HG03342 (cell line): ENCODE results near the gene PSMB5.

Experiments used
- ATAC-seq: cut with Tn5 transposase; IDR thresholded peaks from one replicate; pipeline ENCODE4 v1.9.1; 2021; ENCODE audit warnings: mild to moderate bottlenecking, moderate library complexity; ENCODE audit not compliant: unreplicated experiment

The PSMB5 gene

DNA sequence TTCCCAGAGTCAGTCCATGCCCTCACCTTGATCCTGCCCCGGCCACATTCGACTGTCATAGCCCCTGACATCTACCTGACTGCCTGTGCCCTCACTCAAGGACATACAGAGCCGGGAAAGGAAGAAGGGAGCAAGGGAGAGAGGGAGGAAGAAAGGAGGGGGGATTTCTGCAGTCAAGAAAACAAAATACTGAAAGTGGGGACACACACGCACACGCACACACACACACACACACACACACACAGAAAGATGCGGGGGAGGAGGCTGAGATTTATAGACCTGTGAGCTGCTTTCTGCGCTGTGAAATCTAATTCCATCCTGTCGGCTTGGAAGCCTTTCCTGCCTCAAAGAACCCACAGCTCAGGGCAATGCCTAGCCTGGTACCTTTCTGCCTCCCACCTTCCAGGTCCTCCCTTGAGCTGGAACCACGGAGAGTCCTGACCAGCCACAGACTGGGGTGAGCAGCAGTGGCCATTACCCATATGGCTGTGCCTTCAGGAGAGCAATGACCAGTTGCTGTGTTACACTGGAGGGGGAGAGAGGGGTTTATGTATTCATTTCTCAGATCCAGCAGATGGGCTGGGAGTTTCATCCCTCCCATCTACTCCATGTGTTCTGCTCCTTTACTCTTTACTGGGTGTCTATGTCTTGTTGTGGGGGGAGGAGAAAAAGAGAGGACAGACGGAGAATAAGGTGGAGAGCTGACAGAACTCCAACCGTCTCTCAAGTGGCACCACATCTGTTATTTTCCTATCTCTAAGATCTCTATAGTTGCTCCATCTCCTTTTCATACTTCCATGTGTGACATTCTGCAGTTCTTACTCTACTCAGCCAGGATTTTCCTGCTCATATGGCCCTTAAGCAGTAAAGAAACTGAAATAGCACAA is 37.7 kb downstream of the PSMB5 start:
- no peak for ATAC-seq

DNA sequence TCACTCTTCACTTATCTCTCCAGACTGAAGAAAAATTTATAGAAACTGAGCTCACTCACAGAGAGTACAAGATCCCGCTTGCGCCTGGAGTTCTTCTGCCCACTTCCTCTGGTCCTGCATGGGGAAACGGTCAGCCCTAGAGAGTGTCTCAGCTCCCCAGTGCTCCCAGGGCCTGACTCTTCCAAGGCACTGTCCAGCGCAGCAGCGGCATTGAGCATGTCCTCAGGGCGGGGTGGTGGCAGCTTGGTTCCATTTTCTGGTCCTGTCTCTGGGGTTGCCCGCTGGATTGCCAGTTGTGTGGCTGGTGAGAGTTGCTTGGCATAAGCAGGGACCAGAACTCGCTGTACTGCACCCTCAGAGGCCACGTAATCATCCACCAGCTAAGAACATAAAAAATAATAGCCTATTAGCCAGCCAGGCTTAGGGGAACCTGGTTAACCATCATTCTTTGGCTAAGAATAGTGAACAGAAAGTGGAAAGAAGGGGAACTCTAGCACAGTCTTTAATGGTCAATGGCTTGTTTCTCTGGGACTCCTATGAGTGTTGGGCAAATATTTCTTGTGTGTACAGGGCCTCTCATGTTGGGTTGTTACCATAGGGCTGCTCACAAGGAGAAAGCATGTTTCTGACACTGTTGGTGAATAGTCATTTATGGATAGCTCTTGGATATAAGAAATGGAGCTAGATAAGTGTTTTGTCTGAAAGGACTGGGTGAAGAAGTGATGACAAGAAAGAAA is 38.6 kb downstream of the PSMB5 start:
- no peak for ATAC-seq

DNA sequence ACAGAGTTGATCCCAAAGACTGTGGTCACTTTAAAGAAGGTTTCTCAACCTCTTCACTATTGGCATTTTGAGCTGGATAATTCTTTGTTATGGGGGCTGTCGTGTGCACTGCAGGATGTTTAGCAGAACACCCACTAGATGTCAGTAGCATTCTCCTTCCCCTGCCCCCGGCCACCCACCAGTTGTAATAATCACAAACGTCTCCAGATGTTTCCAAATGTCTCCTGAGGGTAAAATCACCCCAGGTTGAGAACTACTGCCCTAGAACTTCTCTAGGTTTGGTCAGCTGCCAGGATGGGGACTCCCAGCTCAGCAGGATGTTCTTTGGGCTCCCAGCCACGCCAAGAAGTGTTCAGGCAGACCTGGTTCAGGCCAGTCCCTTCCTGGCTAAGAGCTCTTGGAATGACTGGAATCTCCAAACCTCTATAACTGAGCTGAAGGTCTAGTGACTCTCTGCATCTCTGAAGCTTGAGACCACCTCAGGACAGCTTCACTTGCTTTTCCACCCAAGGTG is 39.9 kb downstream of the PSMB5 start:
- ATAC-seq, result no peak

DNA sequence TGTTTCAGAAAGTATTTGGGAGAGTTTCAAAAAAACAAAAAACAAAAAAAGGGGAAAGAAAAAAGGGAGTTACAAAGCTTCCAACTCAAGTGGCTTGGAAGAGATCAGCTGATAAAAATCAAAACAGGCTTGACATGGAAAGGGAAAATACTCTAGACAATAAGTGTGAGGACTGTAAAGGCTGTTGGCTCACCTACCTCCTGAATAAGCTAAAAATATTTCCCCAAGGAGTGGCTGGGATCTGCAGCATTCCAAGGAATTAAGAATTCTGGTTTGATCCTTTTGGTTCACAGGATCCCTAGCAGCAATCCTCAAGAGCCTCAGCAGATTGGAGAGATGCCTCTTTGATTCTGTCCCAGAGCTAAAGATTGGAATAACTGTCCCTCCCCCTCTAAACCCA is 41.2 kb downstream of the PSMB5 start:
- no peak for ATAC-seq

DNA sequence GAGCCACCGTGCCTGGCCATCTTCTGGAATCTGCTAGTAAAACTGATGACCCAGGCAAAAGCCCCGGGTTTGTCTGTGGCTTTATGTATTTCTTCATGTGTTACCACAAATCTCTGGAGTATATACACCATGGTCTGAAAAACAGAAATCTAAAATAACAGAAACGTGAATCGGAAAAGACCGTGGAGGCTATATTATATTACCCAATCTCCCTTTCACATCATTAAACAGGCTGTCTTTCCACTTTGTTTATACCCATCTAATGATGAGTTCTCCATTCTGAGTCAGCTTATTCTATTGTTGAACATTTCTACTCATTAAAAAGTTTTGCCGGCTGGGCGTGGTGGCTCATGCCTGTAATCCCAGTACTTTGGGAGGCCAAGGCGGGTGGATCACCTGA is 42.8 kb downstream of the PSMB5 start:
- no peak for ATAC-seq

DNA sequence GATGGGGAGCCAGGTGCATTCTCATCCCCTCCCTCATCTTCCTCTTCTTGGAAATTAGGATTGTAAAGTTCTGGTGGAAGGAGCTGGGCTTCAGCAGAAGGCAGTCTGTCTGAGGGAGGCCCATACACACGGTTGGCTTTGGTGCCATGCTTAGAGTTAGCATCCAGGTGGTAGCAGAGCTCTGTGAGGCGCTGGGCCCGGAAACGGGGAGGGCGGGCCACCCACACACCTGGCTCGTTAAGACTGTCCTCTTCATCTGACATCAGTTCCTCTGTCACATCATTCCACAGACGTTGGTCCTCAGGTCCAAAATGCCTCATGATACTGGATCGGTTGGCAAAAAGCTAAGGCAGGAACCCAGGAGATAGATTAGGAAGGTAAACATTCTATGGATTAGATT is 47.4 kb downstream of the PSMB5 start:
- ATAC-seq, result no peak

DNA sequence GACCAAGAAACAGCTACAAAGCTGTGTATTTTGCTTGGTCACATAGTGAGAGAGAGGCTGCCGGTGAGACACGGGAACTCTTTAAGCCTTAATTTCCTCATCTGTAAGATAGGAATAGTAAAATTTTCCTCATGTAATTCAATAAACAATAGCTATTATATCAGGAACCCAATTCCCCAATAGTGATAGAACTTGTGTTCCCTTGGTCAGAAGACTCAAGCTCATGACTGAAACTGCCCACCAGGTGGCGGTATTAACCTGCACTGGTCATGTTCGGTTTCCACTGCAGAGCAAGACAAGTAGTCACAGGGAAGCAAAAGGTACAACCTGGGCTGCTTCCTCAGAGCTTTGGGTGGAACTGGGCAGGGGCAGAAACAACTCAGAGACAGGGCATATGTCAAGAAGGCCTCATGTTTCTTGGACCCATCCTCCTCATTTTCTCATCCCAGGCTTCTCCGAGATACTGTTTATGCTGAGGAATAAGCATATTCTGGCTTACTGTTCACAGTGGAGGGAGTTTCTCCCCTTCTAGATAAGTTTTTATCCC is 48.1 kb downstream of the PSMB5 start:
- ATAC-seq, result peak; percentile 52

DNA sequence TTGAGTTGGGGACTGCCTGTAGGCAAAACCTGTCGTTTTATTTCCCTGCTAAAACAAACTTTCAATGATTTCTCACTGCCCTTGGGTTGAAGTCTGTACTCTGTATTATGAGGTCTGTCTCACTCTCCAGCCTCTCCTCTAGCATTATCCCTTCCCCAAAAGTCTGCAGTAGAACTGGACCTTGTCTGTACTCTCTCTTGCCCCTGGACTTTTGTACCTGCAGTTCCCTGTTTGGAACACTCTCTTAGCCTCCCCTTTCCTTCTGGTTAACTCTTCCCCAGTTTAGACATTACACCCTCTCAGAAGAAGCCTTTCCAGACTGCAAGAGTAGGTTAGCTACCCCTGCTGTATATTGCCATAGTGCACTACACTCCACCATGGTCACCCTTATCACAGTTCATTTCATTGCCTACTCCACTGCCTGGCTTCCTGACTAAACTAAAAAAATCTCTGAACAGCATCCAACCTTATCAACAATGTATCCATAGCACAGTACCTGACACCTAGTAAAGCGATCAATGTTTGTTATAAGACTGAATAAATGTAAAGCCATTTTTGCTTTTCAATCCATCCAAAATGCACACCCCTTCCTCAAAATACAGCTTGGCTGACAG is 48.7 kb downstream of the PSMB5 start:
- no peak for ATAC-seq

DNA sequence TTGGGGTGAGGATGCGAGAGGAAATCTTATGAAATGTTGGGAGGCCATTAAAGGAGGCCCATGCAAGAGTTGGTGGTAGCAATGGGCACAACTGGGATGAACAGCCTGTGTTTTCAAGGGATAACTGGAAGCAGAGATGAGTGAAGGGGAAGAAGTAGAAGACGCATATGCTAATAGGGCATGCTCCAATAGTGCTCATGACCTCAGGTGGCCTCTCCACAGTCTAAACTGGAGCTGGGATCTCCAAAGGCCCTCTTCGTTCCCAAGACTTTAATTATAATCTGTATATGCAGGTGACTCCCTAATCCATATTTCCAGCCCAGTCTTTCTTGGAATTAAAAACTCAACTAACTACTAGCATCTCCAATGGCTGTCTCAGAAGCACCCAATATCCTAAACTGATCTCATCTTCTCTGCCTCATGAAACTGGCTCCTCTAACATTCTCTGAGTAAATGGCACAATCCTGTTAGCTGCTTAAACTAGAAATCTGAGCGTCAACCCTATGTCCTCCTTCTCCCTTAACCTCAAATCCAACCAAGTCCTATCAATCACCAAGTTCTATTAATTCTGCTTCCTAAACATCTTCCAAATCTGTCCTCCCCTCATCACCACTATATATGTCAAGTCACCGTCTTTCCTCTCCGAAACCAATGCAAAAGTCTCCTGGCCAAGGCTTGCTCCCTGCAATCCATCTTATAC is 49.6 kb downstream of the PSMB5 start:
- no peak for ATAC-seq

DNA sequence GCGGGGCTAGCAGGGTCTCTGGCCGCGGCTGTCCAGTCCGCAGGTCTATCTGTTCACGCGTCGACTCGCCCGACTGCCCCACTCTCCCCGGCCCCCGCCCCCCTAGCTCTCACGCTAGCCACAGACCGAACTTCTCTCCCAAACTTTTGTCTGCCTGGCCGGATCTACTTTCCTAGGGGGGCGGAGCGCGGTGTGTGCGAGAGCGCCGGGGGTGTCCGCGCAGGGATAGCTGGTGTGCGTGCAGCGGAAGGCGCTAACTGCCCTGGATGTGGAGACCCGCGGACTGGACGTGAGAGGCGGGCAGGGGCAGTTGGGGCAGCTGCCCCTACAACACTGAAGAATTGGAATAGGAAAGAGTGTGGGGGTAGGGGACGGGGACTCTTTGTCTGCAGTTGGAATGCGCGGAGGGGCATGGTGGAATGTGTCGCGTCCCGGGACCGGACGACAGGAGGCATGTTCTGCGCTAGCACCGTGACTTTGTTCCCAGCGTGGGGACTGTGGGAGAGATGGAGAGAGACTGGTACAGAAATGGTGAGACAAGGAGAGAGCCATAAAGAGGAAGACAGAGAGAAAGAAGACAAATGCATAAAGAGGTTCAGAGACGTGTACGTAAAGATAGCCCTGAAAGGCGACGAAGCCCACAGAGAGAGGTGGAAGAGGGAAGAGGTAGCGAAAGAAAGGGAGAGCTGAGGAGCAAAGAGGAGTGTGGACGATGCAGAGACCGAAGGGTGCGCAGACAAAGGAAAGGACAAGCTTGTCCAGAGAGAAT is 52.0 kb downstream of the PSMB5 start, which contains the start of gene AJUBA:
Gene AJUBA, minus strand, starts transcription at position 75 of the 769 bp plus-strand sequence. CDS start 285 bp downstream, outside the sequence.
- peak; percentile 38 for ATAC-seq

DNA sequence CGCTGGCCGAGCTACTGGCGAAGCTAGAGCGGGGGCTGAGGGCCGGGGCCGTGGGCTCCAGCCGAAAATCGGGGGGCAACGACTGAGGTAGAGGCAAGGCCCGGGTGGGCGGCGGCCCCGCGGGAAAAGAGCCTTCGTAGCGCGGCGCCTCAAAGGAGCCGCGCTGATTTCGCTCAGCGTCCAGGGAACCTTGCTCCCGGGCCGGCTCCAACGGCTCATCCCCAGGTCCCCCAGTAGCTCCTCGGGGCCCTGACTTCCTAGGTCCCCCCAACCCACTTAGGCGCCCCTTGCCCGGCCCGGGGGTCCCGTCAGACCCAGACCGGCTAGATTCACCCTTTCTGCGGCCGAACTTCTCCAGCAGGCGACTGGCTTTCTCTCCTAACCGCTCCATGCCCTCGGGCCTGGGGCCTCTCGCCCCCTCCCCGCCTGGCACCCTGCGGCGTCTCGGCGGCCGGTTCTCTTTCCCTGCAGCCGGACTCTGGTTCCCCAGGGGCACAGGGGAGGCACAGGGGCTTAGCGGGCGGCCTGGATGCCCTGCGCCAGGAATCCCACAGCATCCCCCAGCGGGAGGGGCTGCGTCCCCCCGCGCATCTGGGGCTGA is 52.7 kb downstream of the PSMB5 start:
- peak; percentile 5 for ATAC-seq

DNA sequence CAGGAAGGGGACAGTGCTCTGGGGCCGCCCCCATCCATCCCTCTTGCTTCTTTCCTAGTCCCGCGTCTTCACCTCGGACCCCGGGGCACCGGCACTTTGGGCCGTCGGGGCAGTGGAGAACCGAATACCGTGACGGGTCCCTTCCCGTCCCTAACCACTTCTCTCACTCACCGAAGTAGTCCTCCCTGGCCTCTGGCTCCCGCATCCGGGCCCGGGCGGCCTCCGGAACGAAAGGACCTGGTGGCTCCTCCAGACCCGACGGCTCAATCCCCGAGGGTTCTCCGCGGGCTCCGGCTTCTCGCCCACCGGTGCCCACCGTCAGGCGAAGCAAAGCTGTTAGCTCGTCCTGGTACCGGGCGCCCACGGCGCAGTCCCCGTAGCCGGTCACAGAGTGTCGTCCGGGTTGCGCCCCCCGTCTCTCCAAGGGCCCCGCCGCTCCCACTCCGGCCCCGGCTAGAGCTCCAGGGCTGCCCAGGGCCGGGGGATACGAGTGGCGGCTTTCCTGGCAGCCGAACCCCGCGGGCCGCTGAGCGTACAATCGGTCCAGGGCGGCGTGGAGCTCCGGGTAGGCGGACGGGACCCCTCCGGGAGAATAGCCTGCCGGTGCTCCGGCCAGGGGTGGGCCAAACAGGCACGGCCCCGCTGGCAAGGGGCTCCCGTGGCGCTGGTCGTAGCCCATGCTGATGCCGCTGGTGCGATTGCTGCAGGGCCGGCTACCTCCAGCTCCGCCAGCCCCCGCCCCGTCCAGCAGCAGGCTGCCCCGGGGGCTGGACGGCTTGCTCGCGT is 53.4 kb downstream of the PSMB5 start:
- no peak for ATAC-seq

DNA sequence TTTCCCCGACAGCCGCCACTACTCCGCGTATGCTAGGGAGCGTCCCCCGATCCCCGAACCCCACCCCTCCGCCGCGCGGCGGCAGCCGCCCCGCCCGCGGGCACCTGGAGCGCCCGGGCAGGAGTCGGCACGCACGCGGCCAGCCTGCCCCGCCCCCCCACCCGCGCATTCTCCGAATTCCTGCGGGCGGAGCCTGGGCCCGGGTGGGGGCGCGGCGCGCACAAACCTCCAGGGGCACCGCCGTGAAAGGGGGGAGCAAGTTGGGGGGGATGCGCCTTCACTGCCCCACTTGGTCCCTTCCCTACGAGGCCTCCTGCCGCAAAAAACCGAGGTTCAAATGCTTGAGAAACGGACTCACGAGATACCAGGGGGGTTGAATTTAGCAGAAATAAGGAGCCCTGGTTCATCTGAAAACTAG is 54.0 kb downstream of the PSMB5 start:
- no peak for ATAC-seq

DNA sequence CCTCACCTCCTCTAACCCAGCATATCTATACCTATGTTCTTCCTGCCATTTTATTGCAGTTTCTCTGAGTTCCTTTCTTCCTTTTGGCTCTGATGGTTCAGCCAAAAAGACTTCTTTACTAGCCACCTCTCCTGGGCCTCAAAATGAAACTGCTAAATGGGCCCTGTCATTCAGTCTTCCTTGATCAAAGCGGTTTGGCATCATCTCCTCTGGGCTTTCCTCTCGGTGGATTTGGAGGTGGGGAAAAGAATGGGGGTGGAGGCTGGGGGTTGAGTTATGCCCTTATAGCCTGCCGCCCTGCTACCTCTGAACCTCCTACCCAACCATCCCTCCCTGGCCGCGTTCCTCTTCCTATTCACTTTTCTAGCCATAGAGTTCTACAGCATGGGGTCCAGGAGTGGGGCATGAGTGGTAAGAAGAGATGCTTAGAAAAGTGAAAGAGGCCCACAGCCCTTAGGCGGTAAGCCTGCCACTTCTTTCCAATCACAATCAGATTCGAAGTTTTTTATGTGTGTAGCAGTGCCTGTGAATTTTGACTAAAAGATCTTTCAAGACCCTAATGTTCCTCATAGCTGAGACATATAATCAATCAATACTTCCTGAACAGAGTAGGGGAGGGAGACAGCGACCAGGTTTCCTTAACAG is 54.8 kb downstream of the PSMB5 start:
- ATAC-seq, result no peak

DNA sequence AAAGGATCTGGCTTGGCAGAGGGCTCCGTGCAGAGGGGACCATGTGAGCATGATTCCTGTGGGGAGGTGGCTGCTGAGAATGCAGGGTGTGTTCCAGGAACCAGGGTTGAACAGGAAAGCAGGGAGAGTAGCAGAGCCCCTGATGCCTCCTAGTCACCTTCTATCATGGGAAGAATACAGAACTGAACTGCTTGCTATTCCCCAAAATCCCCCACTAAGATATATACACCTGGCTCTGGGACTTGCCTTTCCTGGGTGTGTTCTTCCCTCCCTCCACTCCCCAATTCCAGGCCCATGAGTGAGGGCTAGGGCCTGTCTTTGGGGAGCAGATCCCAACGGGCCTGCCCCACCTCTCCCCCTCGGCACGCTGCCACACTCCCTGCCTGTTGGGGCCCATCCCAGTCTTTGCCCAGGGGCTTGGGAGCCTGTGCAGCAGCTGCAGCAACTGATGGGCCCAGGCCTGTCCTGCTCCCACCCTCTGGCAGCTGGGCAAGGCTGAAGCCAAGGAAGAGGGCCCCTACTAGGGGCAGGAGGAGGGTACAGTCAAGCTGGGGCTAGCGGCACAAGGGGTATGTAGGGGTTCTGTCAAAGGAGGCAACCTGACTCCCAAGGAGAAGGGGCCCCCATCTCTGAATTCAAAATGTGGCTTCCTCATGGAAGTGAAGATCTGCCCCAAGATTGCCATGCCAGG is 55.6 kb downstream of the PSMB5 start:
- ATAC-seq, result no peak

DNA sequence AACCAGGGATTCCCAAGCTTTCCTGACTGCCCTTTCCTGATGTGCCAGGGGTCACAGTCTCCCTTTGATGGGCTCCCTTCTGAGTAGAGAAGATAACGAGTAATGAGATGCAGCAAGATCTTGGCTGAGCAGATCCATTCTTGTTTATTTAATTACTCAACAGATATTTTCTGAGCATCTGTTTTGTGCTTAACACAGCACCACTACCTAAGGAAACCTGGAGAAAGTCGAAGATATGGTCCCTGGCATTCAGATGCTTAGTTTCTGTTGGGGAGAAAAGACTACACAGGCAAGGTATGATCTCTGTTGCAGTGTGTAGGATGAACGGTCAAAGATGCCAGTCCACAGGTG is 56.2 kb downstream of the PSMB5 start:
- ATAC-seq, result no peak

DNA sequence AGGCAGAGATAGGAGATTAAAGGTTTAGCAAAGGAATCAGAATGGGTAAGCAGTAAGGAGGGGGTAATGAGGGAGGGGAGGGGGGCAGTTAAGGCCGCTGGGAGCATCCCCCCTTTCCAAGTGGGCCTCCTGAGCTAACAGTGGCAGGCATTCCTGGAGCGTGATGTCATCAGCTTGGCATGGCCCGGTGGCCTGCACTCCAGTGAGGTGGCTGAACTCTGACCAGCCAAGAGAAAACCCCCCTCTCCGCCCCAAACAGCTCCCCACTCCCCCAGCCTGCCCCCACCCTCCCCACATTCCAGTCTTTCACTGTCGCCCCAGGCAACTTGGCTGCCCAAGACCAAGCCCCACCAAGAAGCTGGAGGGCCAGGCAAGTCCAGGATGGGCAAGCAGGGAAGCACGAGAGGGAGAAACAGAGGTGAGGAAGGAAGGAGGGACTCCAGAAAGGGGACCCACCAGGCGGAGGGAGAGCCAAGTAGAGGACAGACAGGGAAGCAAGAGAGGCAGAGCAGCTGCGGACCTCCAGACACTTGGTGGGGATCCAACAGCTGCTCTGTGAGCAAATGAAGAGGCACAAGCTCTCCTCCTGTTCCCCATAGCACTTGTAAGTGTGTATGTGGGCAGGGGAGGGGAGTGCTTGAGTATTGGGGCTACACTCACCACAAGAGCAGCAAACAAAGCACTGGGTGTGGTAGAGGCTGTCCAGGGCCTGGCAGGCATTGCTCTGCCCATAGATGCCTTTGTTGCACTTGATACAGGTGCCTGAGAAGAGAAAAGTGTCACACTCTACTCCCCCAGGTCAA is 56.8 kb downstream of the PSMB5 start:
- ATAC-seq, result no peak
